Activated gamma-delta T cell treated with anti-CD3 and anti-CD28 coated beads, Interleukin-2, amount 50 U/mL, for 16 hours (primary cell): ENCODE results near the gene JARID2.
"Not testable (repeated sequence)": the region's sequence is repeated elsewhere in the genome, so short reads cannot be mapped to it uniquely, and the experiment has no call there.

ENCODE experiments used
- DNase-seq: peaks from one replicate; pipeline ENCODE4 v3.0.0-alpha.2; 2020; ENCODE audit warnings: low read depth

Gene JARID2

GRCh38 chr6:15522856-15523529, 277.1 kb downstream of the JARID2 start:
- DNase-seq = no peak

DNA sequence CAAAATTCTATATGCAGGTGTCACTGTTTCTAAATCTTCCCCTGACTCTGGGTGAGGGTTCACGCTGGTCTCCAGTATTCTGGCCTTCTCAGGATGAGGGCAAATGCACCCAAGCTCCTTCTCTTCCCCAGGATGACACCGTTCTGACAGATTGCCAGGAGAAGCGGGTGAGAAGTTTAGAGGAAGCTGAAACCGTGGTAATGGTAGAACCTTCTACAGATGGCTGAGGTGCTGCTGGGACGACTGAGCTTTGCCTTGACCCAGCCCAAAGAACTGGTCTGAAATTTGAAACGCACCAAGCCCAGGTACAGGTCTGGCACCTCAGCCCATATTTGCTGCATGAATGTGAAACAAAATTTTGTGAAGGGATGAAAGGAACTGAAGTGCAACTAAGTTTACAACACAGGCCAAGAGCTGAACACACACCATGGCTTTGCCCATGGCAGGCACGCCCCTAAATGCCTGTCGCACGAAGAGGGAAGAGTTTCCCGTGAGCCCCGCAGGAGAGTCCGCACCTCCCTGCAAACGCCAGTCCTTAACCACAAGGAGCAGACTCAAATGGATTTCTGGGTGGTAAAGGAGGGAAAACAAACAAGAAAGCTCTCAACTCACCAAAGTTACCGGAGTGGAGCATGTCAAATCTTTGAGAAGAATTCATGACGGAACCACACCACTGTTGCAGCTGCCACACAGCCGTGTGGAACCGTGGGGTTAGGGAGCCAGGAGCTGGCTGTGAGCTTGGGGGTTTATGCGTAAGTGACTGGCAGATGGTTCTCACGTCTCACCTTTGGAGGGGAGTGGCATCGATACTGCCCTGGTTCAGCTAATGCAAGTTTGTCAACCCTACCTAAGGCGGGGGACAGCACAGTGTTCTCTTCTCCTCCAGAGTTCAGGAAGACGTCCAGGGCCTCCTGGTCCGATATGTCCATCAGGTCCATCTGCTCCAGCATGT, 278.1 kb downstream of the JARID2 start:
- DNase-seq = no peak

- DNase-seq = no peak
These were observed 279.1 kb downstream of the JARID2 start for GRCh38 chr6:15524861-15525401.

- DNase-seq = no peak
These were observed 280.4 kb downstream of the JARID2 start for GRCh38 chr6:15526212-15526701.

- no peak for DNase-seq
These were observed 282.2 kb downstream of the JARID2 start for GRCh38 chr6:15527838-15528617.

GRCh38 chr6:15528870-15529269, 283.0 kb downstream of the JARID2 start:
- no peak for DNase-seq

DNA sequence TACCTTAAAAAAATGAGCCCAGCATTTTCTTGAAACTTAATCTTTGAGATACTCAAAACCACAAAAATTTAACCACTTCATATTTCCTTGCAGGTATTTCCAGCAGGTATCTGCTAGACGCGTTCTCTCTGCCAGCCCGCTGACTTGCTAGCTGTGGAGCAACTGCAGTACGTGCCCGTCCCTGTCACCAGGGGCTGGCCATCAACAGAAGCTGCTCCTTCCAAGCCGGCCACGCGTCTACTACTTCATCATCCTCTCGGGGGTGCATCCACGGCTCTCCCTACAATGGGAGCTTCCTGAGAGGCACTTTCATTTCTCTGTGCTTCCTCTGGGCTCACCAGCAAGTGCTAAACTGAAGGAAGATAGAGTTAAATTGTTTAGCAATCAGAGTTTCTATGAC, 284.5 kb downstream of the JARID2 start:
- DNase-seq = no peak

DNA sequence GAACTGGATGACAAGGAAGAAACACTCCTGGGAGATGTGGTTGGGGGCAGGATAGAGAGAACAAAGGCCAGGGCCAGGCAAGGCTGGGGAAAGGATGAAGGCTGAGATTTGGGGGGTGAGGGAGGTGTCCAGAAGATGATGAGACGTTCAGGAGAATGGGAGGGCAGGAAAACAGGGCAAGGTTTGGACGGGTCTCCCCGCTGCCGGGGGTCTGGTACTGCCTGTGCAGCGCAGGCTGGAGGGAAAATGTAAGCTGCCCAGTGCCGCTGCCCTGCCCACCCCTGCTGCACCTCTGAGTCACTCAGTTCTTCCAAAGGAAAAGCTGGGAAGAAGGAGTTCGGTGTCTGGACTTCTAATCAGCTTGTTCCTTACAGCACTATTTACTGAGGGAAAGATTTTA, 286.1 kb downstream of the JARID2 start:
- no peak for DNase-seq

- DNase-seq = no peak
These were observed 287.6 kb downstream of the JARID2 start for GRCh38 chr6:15533379-15534026.

DNA sequence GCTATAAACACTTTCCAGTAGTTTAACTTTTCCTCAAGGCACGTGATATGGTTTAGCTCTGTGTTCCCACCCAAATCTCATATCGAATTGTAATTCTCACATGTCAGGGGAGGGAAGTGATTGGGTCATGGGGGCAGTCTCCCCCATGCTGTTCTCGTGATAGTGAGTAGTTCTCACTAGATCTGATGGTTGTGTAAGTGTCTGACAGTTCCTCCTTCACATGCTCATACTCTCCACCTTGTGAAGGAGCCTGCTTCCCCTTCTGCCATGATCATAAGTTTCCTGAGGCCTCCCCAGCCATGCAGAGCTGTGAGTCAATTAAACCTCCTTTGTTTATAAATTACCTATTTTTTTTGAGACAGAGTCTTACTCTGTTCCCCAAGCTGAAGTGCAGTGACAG, 289.1 kb downstream of the JARID2 start:
- DNase-seq = no peak

- DNase-seq = no peak
These were observed 289.8 kb downstream of the JARID2 start for GRCh38 chr6:15535495-15536197.

DNA sequence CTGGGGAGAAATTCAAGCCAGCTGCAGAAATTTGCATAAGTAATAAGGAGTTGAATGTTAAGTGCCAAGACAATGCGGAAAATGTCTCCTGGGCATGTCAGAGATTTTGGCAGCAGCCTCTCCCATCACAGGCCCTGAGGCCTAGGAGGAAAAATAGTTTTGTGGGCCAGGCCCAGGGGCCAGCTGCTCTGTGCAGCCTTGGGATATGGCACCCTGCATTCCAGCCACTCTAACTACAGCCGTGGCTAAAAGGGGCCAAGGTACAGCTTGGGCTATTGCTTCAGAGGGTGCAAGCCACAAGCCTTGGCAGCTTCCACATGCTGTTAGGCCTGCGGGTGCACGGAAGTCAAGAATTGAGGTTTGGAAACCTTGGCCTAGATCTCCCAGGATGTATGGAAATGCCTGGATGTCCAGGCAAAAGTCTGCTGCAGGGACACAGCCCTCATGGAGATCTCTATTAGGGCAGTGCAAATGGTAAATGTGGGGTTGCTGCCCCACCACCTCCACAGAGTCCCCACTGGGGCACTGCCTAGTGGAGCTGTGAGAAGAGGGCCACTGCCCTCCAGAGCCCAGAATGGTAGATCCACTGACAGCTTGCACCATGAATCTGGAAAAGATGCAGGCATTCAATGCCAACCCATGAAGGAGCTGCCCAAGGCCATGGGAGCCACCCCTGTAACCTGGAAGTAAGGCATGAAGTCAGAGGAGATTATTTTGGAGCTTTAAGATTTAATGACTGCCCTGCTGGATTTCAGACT, 290.5 kb downstream of the JARID2 start:
- DNase-seq = no peak

DNA sequence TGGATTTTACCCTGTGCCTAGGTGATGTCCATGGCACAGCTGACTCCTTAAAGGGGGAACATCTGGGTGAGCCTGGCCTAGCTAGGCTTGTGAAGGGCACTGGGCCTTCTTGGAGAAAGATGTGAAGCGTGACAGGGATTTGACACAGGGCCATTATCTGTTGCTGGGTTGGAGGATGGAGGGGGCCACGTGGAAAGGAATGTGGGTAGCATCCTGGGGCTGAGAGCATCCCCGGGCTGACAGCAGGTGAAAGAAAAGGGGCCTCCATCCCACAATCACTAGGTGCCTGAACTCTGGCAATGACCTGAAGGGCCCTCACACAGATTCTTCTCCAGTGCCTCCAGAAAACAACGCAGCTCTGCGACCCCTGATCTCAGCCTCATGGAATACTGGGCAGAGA, 292.2 kb downstream of the JARID2 start:
- no peak for DNase-seq

- DNase-seq = no peak
These were observed 293.1 kb downstream of the JARID2 start for GRCh38 chr6:15538766-15539495.

- no peak for DNase-seq
These were observed 293.9 kb downstream of the JARID2 start for GRCh38 chr6:15539722-15540270.

- not testable (repeated sequence) for DNase-seq
These were observed 297.6 kb downstream of the JARID2 start for GRCh38 chr6:15543332-15543917.

GRCh38 chr6:15544321-15544900, 298.5 kb downstream of the JARID2 start:
- no peak for DNase-seq

- no peak for DNase-seq
These were observed 300.7 kb downstream of the JARID2 start for GRCh38 chr6:15546591-15546990.
